Left renal pelvis (tissue), 4 donors: ENCODE measurements around the gene TMEM131. TPM values are rescaled to one million over a fixed set of nuclear protein-coding genes. Genes with fewer than 3 reads are reported as not detected.
"Not testable (repeated sequence)": the region's sequence is repeated elsewhere in the genome, so short reads cannot be mapped to it uniquely, and the experiment has no call there.

Experiments
- DNase-seq, 4 donors: peaks; one replicate each; pipeline ENCODE4 v3.0.0-alpha.2; 2013; ENCODE audit warnings: low read depth in 4 of 4, low spot score in 3 of 4
- polyA plus RNA-seq, 4 donors: library from polyadenylated mRNA; unstranded; fragments of 120-200 nt; gene quantifications; one replicate each; pipeline ENCODE4 v1.2.1, GENCODE V29; 2013; ENCODE audit not compliant: insufficient read length in 4 of 4

Gene TMEM131
- polyA plus RNA-seq, 4 donors, result 46.5 to 52.6 (median 50.4) TPM

GRCh38 chr2:97714950-97715652, 280.6 kb downstream of the TMEM131 start:
- DNase-seq, result no peak

DNA sequence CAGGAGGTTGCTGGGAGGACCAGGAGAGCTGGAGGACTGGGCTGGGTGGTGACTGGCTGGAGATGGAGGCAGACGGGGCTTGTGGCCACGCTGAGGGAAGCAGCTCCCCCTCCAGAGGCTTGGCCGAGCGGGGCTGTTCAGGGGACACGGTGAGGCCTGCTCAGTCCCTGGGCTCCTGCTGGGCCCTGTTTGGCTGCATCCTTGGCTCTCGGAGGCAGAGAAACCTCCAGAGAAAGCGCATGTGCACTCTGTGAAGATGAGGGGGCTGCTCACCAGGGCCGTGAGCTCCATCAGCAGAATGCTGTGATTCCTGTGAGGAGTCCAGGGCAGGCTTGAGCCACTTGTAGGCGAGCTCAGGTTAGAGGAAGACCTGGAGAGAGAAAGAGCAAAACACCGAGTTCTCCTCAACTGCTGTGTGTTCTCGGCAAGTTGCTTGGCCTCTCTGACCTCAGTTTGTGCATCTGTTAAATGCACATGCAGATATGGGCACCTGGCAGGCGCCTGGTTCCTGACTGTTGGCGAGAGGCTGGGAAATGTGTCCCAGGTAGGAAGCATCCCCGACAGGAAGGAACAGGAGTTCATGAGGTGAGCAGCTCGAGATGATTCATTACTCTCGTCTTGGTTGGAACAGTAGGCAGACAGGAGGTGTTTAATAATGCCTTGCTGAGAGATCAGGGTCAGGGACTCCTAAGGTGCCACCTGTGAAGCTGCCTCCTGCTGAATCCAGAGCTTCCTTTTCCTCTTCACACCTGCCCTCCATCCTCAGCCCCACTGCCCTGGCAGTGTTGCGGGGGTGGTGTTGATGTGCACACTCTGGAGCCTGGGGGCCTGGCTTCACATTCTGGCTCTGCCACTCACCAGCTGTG, 281.4 kb downstream of the TMEM131 start:
- no peak for DNase-seq

GRCh38 chr2:97713296-97714083, 282.3 kb downstream of the TMEM131 start, which contains the start of gene ZAP70:
Gene ZAP70 (plus strand): TSS chr2:97713576. CDS start chr2:97724037, 10,461 bp downstream.
- DNase-seq, result no peak

GRCh38 chr2:97712693-97713295, 283.0 kb downstream of the TMEM131 start:
- DNase-seq, result no peak

GRCh38 chr2:97712175-97712574, 283.6 kb downstream of the TMEM131 start:
- not testable (repeated sequence) for DNase-seq

DNA sequence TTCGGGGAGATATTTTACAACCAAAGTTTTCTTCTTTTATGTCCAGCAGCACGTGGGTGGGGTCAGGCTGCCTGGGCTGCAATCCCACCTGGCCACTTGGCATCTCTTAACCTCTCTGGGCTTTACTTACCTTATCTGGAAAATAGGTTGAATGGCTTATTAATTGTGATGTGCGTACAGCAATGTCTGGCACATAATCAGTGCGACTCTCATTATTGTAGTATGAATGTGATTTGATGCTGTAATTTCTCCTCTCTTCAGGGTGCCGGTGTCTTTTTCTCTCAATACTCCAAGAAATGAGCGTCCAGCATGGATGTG, 284.4 kb downstream of the TMEM131 start:
- DNase-seq, result no peak

DNA sequence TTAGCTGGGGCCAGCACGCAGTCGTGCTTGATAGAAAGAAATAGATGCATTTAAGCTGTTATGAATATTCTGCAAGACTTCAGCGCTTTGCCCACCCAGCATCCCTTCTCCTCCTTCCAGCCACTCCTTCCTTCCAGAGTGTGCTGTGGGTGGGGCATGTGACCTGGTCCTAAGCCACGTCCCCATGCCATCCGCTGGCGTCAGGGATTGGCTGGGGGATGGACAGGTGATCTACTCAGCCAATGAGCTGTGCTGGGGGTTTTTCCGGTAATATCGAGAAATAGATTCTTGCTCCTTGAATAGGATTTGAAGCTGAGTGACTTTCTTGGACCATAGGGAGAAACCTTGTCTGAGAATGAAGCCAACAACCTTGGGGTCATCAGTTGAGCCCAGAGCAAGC, 287.1 kb downstream of the TMEM131 start:
- no peak for DNase-seq

GRCh38 chr2:97708048-97708380, 287.7 kb downstream of the TMEM131 start:
- no peak for DNase-seq

- no peak for DNase-seq
Measured at GRCh38 chr2:97707362-97708047, 288.2 kb downstream of the TMEM131 start.

DNA sequence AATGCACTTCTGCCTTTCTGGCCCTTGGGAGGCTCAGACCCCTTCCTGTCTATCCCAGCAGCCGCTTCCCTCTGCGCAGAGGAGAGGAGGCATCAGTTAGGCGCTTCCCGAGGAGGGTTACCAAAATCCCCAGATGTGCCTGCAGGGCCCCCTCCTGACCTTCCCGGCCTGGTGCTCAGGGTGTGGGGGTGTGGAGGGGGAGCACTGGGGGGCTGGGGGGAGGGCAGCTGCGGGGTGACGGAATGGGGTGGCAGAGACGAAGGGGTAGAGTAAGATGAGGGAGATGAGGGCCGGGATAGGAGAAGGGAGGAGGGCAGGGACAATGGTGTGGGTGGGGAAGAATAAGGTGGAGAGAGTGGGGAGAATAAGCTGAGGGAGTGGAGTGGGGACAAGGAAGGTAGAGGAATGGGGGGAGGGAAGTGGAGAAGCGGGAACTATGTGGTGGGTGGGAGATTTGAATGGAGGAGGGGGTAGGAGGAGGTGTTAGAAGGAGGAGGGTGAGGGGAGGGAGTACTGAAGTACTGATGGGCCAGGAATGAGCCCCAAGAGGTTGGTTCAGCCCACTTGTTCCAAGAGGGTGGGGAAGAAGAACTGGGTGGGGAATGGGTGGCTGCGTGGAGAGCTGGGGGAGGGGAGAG, 288.9 kb downstream of the TMEM131 start:
- no peak for DNase-seq

Other genes with a start within 250 kb of the TMEM131 start
- gene VWA3B, start 91.2 kb upstream of the TMEM131 start, polyA plus RNA-seq, result under 1 TPM; 0.26 to 0.94 (median 0.70) TPM